Neural progenitor cell (in vitro differentiated cells): ENCODE measurements around the gene SLC2A11. TPM values are rescaled to one million over a fixed set of nuclear protein-coding genes. Genes with fewer than 3 reads are reported as not detected.

Experiments used
- DNase-seq: peaks from one replicate; pipeline ENCODE4 v3.0.0-alpha.2; 2016; ENCODE audit warnings: low spot score
- H2AFZ ChIP-seq: fragments of 200-600 bp; sonication (generic); replicated peaks from 2 replicates; pipeline ENCODE4 v1.6.1; 2016; ENCODE audit warnings: antibody characterized with exemption
- H3F3A ChIP-seq: fragments of 200-600 bp; sonication (generic); 2 replicates; pipeline ENCODE4 v1.6.1; 2016; ENCODE audit warnings: antibody characterized with exemption, low read depth
- H3K27ac ChIP-seq: fragments of 200-600 bp; sonication (generic); 2 replicates; pipeline ENCODE4 v1.5.1; 2016; ENCODE audit warnings: mild to moderate bottlenecking
- H3K27me3 ChIP-seq: fragments of 200-600 bp; sonication (generic); 2 replicates; pipeline ENCODE4 v1.6.1; 2016; ENCODE audit warnings: mild to moderate bottlenecking, moderate library complexity
- H3K36me3 ChIP-seq: fragments of 200-600 bp; sonication (generic); 2 replicates; pipeline ENCODE4 v1.5.1; 2016
- H3K4me1 ChIP-seq: fragments of 200-600 bp; sonication (generic); 2 replicates; pipeline ENCODE4 v1.6.1; 2016; ENCODE audit warnings: mixed run types
- H3K4me2 ChIP-seq: fragments of 200-600 bp; sonication (generic); 2 replicates; pipeline ENCODE4 v1.6.1; 2016
- H3K4me3 ChIP-seq: fragments of 200-600 bp; sonication (generic); 2 replicates; pipeline ENCODE4 v1.5.1; 2016
- H3K79me2 ChIP-seq: fragments of 200-600 bp; sonication (generic); 2 replicates; pipeline ENCODE4 v1.6.1; 2016; ENCODE audit warnings: low read depth
- H3K9ac ChIP-seq: fragments of 200-600 bp; sonication (generic); 2 replicates; pipeline ENCODE4 v1.6.1; 2016
- H3K9me3 ChIP-seq: fragments of 200-600 bp; sonication (generic); 2 replicates; pipeline ENCODE4 v1.5.1; 2016; ENCODE audit warnings: low read depth
- H4K20me1 ChIP-seq: fragments of 200-600 bp; sonication (generic); 2 replicates; pipeline ENCODE4 v1.6.1; 2016; ENCODE audit warnings: low read depth
- H3K27ac Mint-ChIP-seq: 3 replicates; pipeline ENCODE4 v1.8.0; 2021; ENCODE audit warnings: mixed read lengths
- H3K27me3 Mint-ChIP-seq: 2 replicates; pipeline ENCODE4 v1.8.0; 2022; ENCODE audit warnings: low read depth, mild to moderate bottlenecking, inconsistent platforms, moderate library complexity, mixed read lengths; ENCODE audit not compliant: insufficient read depth
- H3K36me3 Mint-ChIP-seq: 3 replicates; pipeline ENCODE4 v1.8.0; 2021; ENCODE audit warnings: mixed read lengths
- H3K4me1 Mint-ChIP-seq: 3 replicates; pipeline ENCODE4 v1.8.0; 2021; ENCODE audit warnings: mixed read lengths
- H3K4me3 Mint-ChIP-seq: 3 replicates; pipeline ENCODE4 v1.8.0; 2021; ENCODE audit warnings: mild to moderate bottlenecking, moderate library complexity, mixed read lengths
- H3K9me3 Mint-ChIP-seq: 3 replicates; pipeline ENCODE4 v1.8.0; 2020; ENCODE audit warnings: mixed read lengths
- EZH2 ChIP-seq: fragments of 200-600 bp; sonication (generic); IDR thresholded peaks from 2 replicates; pipeline ENCODE4 v1.6.1; 2017; ENCODE audit warnings: antibody characterized with exemption, mild to moderate bottlenecking, moderate library complexity
- EZH2phosphoT487 ChIP-seq: fragments of 200-600 bp; sonication (generic); IDR thresholded peaks from 2 replicates; pipeline ENCODE4 v1.6.1; 2017; ENCODE audit warnings: antibody characterized with exemption
- total RNA-seq: library from RNA; depleted of rRNA; stranded (reverse); fragments of >200 nt; gene quantifications from 2 replicates; pipeline ENCODE4 v1.2.3, GENCODE V29; 2015; ENCODE audit warnings: low replicate concordance
- TF ChIP-seq, protein P1 (sequence below): fragments of 200-600 bp; sonication (generic); IDR thresholded peaks from 2 replicates; pipeline ENCODE4 v1.5.1; 2017; ENCODE audit warnings: antibody characterized with exemption, mild to moderate bottlenecking

Gene SLC2A11
- total RNA-seq, 1 donor from 2014 or later, result 3.8 TPM

DNA sequence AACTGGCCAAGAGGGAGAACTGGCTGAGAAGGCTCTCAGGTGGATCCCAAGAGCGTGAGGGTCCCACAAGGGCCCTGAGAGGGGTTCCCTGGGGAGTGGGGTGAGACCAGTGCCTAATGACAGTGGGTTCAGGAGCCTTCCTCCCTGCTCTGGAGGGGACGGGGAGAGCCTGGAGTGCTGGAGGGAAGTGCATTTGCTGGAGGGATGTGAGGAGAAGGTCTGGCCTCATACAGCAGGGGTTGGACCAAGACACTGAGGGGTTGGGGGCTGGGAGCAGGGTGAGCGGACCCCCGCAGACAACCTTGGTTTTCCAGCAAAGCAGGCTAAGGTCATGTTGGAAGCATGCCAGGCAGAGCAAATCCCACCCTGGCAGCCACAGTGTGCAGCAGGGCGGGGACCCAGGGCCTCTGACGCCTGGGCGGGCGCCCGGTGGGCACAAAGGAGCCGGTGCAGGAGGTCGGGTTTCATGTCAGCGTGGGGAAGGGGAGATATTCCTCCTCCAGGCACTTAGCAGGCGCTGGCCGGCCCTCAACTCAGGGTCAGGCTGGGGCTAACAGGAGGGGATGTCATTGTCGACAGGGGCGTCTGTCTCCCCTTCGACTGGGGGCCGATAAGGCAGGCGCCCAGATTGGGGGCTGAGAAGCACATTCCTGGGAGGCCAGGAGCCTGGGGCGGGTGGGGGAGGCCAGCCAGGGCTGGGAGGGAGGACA lies 15.8 kb upstream of the SLC2A11 start:
- Histone ChIP-seq H3K9me3 (no peaks in the 10 kb centered on the region), H3K79me2 (no peaks in the 10 kb centered on the region), H3K27ac (no peak overlapping the region), H3K4me1 (peaks cover 22% of the 10 kb centered on the region), H3F3A (peaks cover 20% of the 10 kb centered on the region), H3K4me3 (no peak overlapping the region), H4K20me1 (peaks cover 16% of the 10 kb centered on the region), H3K36me3 (no peaks in the 10 kb centered on the region), H2AFZ (no peak overlapping the region), H3K4me2 (no peak overlapping the region), H3K27me3 (peaks cover 10% of the 10 kb centered on the region), H3K9ac (no peak overlapping the region)
- peaks cover 21% of the 10 kb centered on the region for H3K27me3 Mint-ChIP-seq
- H3K9me3 Mint-ChIP-seq, result no peaks in the 10 kb centered on the region
- H3K27ac Mint-ChIP-seq, result peak overlapping the region; percentile 18
- peak; percentile 51 for DNase-seq
- peaks cover 2% of the 10 kb centered on the region for H3K36me3 Mint-ChIP-seq
- no peak for TF ChIP-seq EZH2
- TF ChIP-seq EZH2phosphoT487, result no peak
- TF ChIP-seq, protein P1, sequence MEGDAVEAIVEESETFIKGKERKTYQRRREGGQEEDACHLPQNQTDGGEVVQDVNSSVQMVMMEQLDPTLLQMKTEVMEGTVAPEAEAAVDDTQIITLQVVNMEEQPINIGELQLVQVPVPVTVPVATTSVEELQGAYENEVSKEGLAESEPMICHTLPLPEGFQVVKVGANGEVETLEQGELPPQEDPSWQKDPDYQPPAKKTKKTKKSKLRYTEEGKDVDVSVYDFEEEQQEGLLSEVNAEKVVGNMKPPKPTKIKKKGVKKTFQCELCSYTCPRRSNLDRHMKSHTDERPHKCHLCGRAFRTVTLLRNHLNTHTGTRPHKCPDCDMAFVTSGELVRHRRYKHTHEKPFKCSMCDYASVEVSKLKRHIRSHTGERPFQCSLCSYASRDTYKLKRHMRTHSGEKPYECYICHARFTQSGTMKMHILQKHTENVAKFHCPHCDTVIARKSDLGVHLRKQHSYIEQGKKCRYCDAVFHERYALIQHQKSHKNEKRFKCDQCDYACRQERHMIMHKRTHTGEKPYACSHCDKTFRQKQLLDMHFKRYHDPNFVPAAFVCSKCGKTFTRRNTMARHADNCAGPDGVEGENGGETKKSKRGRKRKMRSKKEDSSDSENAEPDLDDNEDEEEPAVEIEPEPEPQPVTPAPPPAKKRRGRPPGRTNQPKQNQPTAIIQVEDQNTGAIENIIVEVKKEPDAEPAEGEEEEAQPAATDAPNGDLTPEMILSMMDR, result no peak
- H3K4me3 Mint-ChIP-seq, result no peak overlapping the region
- peaks cover 44% of the 10 kb centered on the region for H3K4me1 Mint-ChIP-seq

GRCh38 chr22:23842599-23842998 lies 15.1 kb upstream of the SLC2A11 start:
- H3K4me3 Mint-ChIP-seq, result no peak overlapping the region
- no peaks in the 10 kb centered on the region for H3K9me3 Mint-ChIP-seq
- peaks cover 9% of the 10 kb centered on the region for H4K20me1 ChIP-seq
- peaks cover 23% of the 10 kb centered on the region for H3K4me1 ChIP-seq
- peaks cover 18% of the 10 kb centered on the region for H3F3A ChIP-seq
- peaks cover 10% of the 10 kb centered on the region for H3K27me3 ChIP-seq
- no peaks in the 10 kb centered on the region for H3K79me2 ChIP-seq
- no peaks in the 10 kb centered on the region for H3K9me3 ChIP-seq
- peaks cover 2% of the 10 kb centered on the region for H3K36me3 Mint-ChIP-seq
- no peak overlapping the region for H3K27ac Mint-ChIP-seq
- H3K27ac ChIP-seq, result no peak overlapping the region
- H2AFZ ChIP-seq, result no peak overlapping the region
- H3K27me3 Mint-ChIP-seq, result peaks cover 21% of the 10 kb centered on the region
- H3K36me3 ChIP-seq, result no peaks in the 10 kb centered on the region
- no peak overlapping the region for H3K9ac ChIP-seq
- H3K4me3 ChIP-seq, result no peak overlapping the region
- no peak overlapping the region for H3K4me2 ChIP-seq
- peaks cover 42% of the 10 kb centered on the region for H3K4me1 Mint-ChIP-seq
- TF ChIP-seq EZH2, result no peak
- TF ChIP-seq EZH2phosphoT487, result no peak
- TF ChIP-seq, protein P1, result no peak
- DNase-seq, result no peak

- no peaks in the 10 kb centered on the region for H4K20me1 ChIP-seq
- Mint-ChIP-seq H3K27me3 (peaks cover 17% of the 10 kb centered on the region), H3K36me3 (no peaks in the 10 kb centered on the region), H3K27ac (no peak overlapping the region), H3K4me3 (peak overlapping the region; percentile 32), H3K4me1 (peaks cover 39% of the 10 kb centered on the region), H3K9me3 (no peaks in the 10 kb centered on the region)
- no peak overlapping the region for H3K27ac ChIP-seq
- no peak overlapping the region for H3K4me2 ChIP-seq
- no peak overlapping the region for H2AFZ ChIP-seq
- H3F3A ChIP-seq, result peaks cover 26% of the 10 kb centered on the region
- no peak overlapping the region for H3K9ac ChIP-seq
- no peak for TF ChIP-seq EZH2
- TF ChIP-seq, protein P1, result no peak
- TF ChIP-seq EZH2phosphoT487, result no peak
- H3K36me3 ChIP-seq, result no peaks in the 10 kb centered on the region
- H3K9me3 ChIP-seq, result no peaks in the 10 kb centered on the region
- DNase-seq, result no peak
- H3K27me3 ChIP-seq, result peaks cover 5% of the 10 kb centered on the region
- no peak overlapping the region for H3K4me3 ChIP-seq
- peaks cover 30% of the 10 kb centered on the region for H3K4me1 ChIP-seq
- no peaks in the 10 kb centered on the region for H3K79me2 ChIP-seq
Observed at GRCh38 chr22:23844739-23845202, 12.9 kb upstream of the SLC2A11 start.
